ENCODE data around the gene TRPM6.
A peak's percentile ranks its signal among the peaks of the same experiment; 100 is the strongest.
"Not testable (repeated sequence)": the region's sequence is repeated elsewhere in the genome, so short reads cannot be mapped to it uniquely, and the experiment has no call there.

TRPM6 gene

DNA sequence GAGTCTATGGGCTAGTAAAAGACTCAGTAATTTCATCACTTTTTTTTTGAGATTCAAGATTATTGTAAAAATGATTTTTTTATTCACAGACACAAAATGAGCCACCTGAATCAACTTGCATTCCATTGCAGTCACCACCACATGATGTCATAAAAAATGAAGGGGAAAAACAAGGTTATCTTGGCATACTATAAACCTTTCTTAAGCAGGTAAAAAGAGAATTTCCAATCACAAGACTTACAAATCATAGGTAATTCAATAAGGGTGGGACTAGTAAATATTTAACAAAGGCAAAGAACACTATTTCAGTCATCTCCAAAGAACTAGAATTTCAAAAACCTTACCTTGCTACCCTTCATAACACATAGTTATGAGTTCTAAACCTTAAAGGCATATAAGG, 30.7 kb downstream of the TRPM6 start:
- DNase-seq (ENCODE audit: low read depth in 2 of 2): no peak

DNA sequence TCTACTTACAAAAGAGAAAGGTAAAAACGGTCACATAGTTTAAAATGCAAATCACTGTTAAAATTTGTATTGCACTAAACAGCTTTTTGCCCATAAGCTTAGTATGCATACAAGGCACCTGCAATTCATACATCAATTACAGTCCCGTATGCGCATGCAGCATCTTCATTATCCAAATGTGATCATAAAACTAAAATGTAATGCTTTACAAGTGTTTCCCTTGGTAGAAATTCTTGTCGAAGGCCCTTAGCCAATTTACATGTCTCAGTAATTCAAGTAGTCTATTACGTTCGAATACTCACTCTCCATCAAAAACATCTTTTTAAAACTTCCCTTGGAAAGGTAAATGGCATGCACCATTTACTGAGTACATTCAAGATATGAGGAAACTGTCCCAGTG, 32.6 kb downstream of the TRPM6 start:
- no peak for DNase-seq (ENCODE audit: low read depth in 2 of 2)

DNA sequence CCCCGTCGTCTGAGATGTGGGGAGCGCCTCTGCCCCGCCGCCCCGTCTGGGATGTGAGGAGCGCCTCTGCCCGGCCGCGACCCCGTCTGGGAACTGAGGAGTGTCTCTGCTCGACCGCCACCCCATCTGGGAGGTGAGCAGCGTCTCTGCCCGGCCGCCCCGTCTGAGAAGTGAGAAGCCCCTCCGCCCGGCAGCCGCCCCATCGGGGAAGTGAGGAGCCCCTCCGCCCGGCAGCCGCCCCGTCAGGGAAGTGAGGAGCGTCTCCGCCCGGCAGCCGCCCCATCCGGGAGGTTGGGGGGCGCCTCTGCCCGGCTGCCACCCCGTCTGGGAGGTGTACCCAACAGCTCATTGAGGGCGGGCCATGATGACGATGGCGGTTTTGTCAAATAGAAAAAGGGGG, 34.7 kb downstream of the TRPM6 start:
- DNase-seq (ENCODE audit: low read depth in 2 of 2): not testable (repeated sequence)

DNA sequence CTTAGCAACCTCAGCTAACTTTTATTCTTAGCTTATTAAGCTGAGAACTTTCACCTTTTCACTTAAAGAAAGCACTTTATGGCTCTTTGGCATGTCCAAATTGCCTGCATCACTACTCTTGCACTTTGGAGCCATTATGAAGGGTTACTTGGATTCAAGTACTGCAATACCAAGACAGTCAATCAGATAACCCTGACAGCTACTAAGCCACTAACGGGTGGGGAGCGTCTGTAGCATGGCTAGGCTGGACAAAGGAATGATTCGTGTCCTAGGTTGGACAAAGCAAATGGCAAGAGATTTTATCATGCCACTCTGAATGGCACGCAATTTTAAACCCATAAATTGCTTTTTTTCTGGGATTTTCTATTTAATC, 39.6 kb downstream of the TRPM6 start:
- no peak for DNase-seq (ENCODE audit: low read depth in 2 of 2)

DNA sequence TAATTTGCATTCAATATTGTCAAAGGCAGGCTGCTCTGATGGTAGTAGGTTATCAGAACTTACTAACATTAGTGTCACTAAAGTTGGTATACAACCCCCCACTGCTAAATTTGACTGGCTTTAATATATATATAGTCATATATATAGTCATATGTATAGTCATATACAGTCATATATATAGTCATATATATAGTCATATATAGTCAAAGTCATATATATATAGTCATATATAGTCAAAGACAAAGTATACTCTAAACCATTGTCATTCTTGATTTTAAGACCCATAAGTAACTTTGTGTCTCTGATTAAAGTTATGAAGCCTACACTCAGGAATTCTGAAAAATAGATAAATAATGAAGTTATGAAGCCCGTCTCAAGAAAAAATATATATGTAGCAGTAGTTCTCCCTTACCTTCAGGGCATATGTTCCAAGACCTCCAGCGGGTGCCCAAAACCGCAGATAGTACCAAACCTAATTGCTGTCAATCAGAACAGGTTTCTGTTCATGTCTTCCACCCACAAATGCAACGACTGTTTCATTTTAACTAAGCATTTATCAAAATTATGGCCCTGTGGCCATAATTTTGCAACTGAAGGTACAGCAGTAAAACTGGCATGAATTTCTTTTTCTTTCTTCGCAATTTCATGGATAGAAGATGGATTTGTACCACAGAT, 40.1 kb downstream of the TRPM6 start:
- DNase-seq (ENCODE audit: low read depth in 2 of 2): no peak

GRCh38 chr9:74846766-74847165, 41.0 kb downstream of the TRPM6 start:
- DNase-seq (ENCODE audit: low read depth in 2 of 2): no peak

GRCh38 chr9:74838351-74838750, 49.4 kb downstream of the TRPM6 start:
- DNase-seq (ENCODE audit: low read depth in 2 of 2): no peak

DNA sequence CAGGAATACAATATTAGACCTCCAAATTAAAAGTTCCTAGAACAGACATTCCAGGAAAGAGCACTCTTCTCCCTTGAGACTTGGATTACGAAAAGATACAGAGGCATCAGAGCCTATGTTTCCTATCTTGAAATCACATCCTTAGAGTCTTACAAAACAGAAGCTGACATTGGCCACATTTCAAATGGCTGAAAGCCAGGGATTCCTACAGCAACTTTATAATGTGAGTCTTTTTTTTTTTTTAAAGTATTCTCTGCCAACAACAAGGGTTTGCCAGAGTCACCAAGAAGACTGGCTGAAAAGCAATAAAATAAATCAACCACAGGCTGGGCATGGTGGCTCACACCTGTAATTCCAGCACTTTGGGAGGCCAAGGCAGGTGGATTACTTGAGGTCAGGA, 63.1 kb downstream of the TRPM6 start:
- DNase-seq (ENCODE audit: low read depth in 2 of 2): no peak

DNA sequence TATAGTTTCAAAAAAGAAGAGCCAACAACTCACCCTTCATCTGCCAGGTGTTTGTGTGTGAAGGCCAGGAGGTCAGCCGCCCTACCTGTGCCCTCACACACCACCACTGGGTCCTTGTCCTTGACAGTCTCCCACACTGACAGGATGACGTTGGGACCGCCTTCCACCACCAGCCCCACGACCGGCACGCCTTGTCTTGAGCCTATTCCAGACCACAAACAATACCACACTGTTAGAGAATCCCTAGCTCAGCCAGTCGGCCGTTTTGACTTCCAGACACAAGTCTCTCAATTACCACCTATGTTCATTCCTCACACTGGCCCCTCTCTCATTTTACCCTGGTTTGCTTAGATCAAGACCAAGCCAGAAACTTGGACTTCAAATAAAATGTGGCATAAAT, 66.1 kb downstream of the TRPM6 start:
- DNase-seq (ENCODE audit: low read depth in 2 of 2): no peak

- no peak for DNase-seq (ENCODE audit: low read depth in 2 of 2)
These were observed 69.9 kb downstream of the TRPM6 start for GRCh38 chr9:74817816-74818215.

DNA sequence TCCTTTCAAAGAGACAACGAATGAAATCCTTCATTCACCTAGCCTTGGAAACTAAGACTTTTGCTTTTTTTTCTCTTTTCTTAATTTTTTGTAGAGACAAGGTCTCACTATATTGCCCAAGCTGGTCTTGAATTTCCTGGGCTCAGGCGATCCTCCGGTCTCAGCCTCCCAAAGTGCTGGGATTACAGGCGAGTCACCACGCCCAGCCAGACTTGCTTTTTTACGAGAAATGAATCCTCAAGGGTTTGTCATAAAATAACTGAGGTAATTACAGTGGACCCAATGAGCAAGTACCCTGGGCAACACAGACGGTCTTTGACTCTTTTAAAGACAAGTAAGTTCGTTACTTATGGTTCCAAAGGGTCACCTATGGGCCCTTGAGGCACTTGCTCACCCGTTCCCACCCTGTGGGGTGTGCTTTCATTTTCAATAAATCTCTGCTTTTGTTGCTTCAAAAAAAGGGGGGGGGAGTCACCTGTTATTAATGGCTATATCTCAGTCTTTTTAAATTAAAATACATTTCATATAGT, 70.4 kb downstream of the TRPM6 start:
- DNase-seq (ENCODE audit: low read depth in 2 of 2): no peak

DNA sequence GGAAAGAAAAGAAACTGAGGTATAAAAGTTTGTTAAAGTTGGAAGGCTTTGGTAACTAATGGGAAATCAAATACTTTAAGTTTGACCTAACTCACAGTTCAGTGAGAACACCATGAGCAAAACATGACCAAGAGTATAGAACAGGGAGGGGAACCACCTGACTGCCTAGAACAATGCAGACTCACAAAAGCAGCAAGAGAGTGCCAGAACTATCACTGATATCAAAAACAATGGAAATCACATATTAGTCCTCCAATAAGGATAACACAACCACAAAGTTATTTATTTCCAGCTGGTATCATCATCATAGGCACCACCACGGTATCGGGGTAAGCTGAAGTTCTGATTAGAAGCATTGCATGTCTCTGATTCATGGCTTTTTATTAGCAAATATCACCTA, 77.5 kb downstream of the TRPM6 start:
- DNase-seq (ENCODE audit: low read depth in 2 of 2): no peak

- DNase-seq (ENCODE audit: low read depth in 2 of 2): no peak
These were observed 83.7 kb downstream of the TRPM6 start for GRCh38 chr9:74804018-74804385.

GRCh38 chr9:74803376-74804017, 84.2 kb downstream of the TRPM6 start:
- no peak for DNase-seq (ENCODE audit: low read depth in 2 of 2)

GRCh38 chr9:74800226-74800625, 87.5 kb downstream of the TRPM6 start:
- no peak for DNase-seq (ENCODE audit: low read depth in 2 of 2)

GRCh38 chr9:74795803-74796202, 91.9 kb downstream of the TRPM6 start:
- DNase-seq (ENCODE audit: low read depth in 2 of 2): no peak

DNA sequence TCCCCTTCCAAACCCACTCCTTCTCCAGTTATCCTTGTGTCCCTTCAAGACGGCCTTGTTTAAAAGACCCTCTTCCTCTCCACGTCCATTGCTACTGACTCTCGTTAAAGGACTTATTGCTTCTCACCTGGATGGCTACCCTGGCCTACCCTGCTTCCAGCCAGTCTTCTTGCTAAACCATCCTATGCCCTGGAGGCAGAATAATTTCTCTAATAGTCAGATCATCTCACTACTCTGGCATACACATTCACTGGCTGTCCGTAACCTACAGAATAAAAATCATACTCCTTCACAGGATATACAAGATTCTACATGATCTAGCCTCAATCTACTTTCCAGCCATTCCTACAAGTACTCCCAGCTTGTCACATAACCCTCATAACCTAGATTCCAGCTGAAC, 92.6 kb downstream of the TRPM6 start:
- no peak for DNase-seq (ENCODE audit: low read depth in 2 of 2)

- no peak for DNase-seq (ENCODE audit: low read depth in 2 of 2)
These were observed 103.2 kb downstream of the TRPM6 start for GRCh38 chr9:74784506-74784905.

DNA sequence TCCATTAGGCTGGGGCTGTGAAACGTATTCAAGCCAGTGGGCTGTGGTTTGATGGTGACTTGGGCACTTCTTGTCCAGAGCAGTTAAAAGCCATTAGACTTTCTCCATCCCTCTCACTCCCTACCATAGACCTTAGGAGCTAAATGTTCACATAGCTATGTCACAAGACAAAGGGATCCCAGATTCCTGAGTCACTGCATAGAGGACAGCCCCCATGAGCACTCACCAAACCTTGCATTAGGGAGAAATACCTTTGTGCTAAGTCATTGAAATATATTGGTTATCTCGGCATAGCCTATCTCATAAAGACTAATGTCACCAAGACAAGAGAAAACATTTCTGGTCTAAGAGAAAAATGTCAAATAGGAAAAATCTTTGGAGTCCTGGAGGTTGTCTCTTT, 104.3 kb downstream of the TRPM6 start:
- DNase-seq (ENCODE audit: low read depth in 2 of 2): no peak

DNA sequence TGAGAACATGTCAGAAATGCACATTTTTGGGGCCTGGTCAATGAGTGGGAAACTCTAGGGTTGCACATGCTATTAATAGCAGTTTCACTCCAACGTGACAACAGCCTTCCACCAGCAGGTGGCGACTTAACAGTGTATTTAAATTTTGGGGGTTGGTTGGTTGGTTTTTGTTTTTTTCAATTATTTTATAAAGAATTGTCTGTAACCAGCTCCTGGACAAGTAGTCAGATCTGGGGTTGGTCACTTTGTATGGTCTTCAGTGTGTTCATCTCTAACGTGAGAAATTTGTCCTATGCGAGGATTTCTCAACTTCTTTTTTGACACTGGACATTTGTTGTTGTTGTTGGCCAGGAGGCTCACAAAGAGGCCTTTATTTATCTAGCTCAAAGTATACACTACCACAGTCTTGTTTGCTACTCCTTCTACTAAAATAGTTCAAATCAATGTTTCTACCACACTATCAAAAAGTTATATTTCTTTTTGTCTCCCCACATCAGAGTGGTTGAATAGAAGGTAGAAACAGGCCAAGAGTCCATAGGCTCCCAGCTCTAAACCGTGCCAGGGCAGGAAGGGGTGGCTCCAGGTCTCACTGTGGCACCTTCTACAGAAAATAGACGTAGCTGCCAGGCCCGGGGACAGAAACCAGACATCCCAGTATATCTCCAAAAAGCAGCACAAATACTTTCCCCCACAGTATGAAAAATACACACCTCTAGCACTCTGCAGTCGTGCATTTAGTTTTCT, 110.4 kb downstream of the TRPM6 start:
- DNase-seq (ENCODE audit: low read depth in 2 of 2): peak; percentile 30 to 56

DNA sequence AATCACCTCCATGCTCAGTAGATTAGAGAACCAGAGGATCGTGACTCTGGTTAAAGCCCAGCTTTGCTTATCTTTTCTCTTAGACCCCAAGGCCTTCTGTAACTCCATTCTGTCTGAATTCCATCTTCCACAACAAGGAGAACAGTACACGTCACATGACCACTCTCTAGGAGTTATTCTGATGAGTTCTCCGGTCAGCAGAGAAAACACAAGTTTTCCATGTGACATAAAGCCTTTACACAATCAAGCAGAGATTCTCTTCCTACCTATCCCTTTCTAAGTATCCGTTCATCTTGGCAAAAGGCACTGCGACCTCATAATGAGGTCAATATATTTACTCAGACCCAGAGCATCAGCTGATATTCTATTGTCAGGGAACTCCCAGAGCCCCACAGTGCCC, 112.3 kb downstream of the TRPM6 start:
- DNase-seq (ENCODE audit: low read depth in 2 of 2): no peak

GRCh38 chr9:74773886-74774479, 113.7 kb downstream of the TRPM6 start:
- peak; percentile 40 to 53 for DNase-seq (ENCODE audit: low read depth in 2 of 2)

DNA sequence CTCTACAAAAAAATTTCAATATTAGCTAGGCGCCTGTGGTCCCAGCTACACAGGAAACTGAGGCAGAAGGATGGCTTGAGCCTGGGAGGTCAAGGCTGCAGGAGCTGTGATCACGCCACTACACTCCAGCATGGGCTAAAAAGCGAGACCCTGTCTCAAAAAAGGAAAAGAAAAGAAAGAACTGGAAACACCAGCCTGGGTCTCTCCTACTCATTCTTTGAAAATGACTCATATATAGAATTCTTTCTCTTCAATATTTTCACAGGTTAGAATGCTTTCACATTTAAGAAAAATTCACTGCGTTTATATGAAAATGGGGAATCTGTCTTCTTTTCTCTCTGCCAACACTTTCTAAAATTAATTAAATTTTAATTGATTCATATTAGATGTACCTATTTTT, 115.6 kb downstream of the TRPM6 start:
- no peak for DNase-seq (ENCODE audit: low read depth in 2 of 2)

Data from stimulated activated CD4-positive, alpha-beta T cell treated with anti-CD3 and anti-CD28 coated beads, Interleukin-15, amount 100 ng/mL, for 48 hours (primary cell).